Kidney epithelial cell (primary cell): ENCODE results near the gene SAFB2. TPM values are rescaled to one million over a fixed set of nuclear protein-coding genes. Genes with fewer than 3 reads are reported as not detected.

Experiments used
- DNase-seq: peaks from one replicate; pipeline ENCODE4 v3.0.0-alpha.2; 2010; ENCODE audit warnings: low read depth
- H3K27me3 ChIP-seq: 2 replicates; pipeline ENCODE4 v1.6.0; 2011; ENCODE audit warnings: low read length; ENCODE audit not compliant: control insufficient read depth, insufficient read depth
- H3K36me3 ChIP-seq: 2 replicates; pipeline ENCODE4 v1.5.1; 2011; ENCODE audit warnings: low read length; ENCODE audit not compliant: control insufficient read depth, insufficient read depth
- H3K4me3 ChIP-seq: 2 replicates; pipeline ENCODE4 v1.5.1; 2011; ENCODE audit warnings: low read depth, mild to moderate bottlenecking, control low read depth, low read length
- total RNA-seq: library from RNA; depleted of rRNA; stranded (reverse); fragments of >200 nt; gene quantifications from 2 replicates; pipeline ENCODE4 v1.2.3, GENCODE V29; 2015
- TF ChIP-seq, protein P1 (sequence below): IDR thresholded peaks from 2 replicates; pipeline ENCODE4 v1.5.1; 2011; ENCODE audit warnings: mild to moderate bottlenecking, moderate library complexity, low read length, control low read depth, inconsistent platforms; ENCODE audit not compliant: insufficient read depth, poor library complexity, severe bottlenecking

SAFB2 gene
- total RNA-seq, 1 donor from 2014 or later = 23.8 TPM

DNA sequence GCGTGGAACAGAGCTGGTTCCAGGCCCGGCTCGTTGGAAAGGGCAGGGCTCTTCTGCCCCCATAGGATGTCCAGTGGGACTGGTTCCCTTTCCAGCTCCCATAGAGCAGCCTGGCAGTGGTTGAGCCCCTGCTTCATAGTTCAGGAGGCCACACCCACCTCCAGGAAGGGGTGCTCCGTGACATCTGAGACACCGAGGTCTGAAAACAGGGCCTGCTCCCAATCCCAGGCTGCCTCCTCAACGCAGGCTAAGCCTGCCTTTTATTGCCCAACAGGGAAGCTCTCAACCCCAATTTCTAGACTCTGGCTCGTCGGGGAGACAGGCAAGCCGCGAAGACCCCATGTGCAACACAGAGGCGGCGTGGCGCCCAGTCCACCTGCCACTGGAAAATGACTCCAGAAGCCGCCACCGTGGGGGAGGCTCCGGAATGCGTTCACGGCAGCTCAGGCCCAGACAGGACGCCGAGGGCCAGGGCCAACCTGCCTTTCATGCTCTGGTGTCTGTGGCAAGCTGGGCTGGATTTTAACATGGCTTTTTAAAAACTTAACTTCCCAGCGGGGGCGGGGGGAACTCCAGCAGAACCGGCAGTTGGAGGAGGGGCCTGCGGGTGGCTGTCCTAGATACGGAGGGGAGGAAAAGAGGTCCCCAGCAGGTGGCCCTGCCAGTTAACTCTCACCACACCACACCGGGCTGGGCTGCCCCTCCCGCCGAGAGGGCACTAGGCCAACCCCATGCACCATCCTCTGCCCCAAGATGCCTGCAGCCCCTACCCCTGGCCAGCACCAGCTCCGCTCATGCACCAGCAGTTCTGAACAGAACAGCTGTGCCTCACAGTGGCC is 36.9 kb downstream of the SAFB2 start:
- no peak for DNase-seq
- Histone ChIP-seq H3K4me3 (no peak overlapping the region), H3K27me3 (no peaks in the 10 kb centered on the region), H3K36me3 (no peaks in the 10 kb centered on the region)
- TF ChIP-seq, protein P1, sequence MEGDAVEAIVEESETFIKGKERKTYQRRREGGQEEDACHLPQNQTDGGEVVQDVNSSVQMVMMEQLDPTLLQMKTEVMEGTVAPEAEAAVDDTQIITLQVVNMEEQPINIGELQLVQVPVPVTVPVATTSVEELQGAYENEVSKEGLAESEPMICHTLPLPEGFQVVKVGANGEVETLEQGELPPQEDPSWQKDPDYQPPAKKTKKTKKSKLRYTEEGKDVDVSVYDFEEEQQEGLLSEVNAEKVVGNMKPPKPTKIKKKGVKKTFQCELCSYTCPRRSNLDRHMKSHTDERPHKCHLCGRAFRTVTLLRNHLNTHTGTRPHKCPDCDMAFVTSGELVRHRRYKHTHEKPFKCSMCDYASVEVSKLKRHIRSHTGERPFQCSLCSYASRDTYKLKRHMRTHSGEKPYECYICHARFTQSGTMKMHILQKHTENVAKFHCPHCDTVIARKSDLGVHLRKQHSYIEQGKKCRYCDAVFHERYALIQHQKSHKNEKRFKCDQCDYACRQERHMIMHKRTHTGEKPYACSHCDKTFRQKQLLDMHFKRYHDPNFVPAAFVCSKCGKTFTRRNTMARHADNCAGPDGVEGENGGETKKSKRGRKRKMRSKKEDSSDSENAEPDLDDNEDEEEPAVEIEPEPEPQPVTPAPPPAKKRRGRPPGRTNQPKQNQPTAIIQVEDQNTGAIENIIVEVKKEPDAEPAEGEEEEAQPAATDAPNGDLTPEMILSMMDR = no peak

DNA sequence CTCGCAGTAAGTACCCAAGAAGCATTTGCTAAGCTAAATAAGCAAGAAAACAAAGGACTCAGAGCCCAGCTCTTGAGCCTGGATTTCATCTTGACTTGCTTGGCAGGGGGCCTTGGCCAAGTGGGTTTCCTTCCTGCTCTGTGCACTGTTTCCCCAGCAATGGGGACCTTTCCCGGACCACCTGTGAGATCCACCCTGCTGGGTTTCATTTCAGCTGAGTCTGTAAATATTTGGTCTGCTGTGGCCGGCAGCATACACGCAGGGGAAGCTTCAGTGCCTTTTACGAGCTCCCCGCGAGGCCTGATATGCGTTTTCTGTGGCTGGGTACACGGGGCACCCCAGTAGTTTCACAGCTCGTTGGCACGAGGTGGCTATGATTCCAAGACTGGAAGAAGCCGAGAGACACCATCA is 42.4 kb downstream of the SAFB2 start:
- no peaks in the 10 kb centered on the region for H3K36me3 ChIP-seq
- TF ChIP-seq, protein P1 = no peak
- peak; percentile 9 for DNase-seq
- H3K27me3 ChIP-seq = no peaks in the 10 kb centered on the region
- no peak overlapping the region for H3K4me3 ChIP-seq

DNA sequence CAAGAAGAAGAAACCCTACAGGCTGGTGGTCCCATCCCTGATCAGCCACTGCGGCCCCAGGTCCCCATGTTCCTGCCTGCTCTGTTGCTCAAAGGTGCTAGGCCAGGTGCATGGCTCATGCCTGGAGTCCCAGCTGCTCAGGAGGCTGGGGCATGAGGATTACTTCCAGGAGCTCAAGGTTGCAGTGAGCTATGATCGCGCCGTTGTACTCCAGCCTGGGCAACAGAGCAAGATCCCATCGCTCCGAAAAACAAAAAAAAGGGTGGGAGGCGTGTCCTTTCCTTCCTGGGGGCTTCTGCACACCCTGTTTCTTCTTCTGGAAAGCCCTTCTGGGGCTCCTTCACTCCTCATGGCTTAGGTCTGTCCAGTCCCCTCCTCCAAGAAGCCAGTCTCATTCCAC is 42.9 kb downstream of the SAFB2 start:
- Histone ChIP-seq H3K36me3 (no peaks in the 10 kb centered on the region), H3K27me3 (no peaks in the 10 kb centered on the region), H3K4me3 (no peak overlapping the region)
- DNase-seq = no peak
- TF ChIP-seq, protein P1 = no peak

DNA sequence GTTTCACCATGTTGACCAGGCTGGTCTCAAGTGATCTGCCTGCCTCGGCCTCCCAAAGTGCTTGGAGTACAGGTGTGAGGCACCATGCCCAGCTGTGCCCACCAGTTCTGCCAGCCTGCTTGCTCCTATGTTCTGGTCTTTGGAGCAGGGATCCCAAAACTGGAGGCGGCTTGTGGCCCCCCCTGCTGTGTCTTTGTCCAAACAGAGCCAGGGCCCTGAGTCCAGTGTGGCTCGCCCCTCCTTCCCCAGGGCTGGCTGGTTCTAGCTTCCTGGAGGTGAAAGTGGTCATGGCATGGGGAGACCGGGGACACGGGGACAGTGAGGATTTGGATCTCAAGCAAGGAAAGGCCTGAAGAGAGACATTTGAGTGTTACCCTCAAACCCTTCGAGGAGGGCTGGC is 43.3 kb downstream of the SAFB2 start:
- Histone ChIP-seq H3K27me3 (no peaks in the 10 kb centered on the region), H3K36me3 (no peaks in the 10 kb centered on the region), H3K4me3 (no peak overlapping the region)
- no peak for DNase-seq
- TF ChIP-seq, protein P1 = no peak

GRCh38 chr19:5578097-5578846 is 44.3 kb downstream of the SAFB2 start:
- TF ChIP-seq, protein P1 = peak; percentile 98
- H3K36me3 ChIP-seq = no peaks in the 10 kb centered on the region
- H3K27me3 ChIP-seq = no peaks in the 10 kb centered on the region
- no peak for DNase-seq
- no peak overlapping the region for H3K4me3 ChIP-seq
